NCI-H2227 treated with DMSO at 0.1 percent for 48 hours (cell line): ENCODE results near the gene MSLN.
"Not testable (repeated sequence)": the region's sequence is repeated elsewhere in the genome, so short reads cannot be mapped to it uniquely, and the experiment has no call there.

Experiments used
- DNase-seq: peaks from one replicate; lab custom pipeline; 2025; lab: John Stamatoyannopoulos, UW

Gene MSLN

GRCh38 chr16:760065-760464 lies 469 bp upstream of the MSLN start:
- DNase-seq = no peak

GRCh38 chr16:761625-762513 lies 1.3 kb downstream of the MSLN start:
- DNase-seq = no peak

GRCh38 chr16:762595-763268 lies 2.2 kb downstream of the MSLN start:
- no peak for DNase-seq

GRCh38 chr16:763369-764183 lies 3.0 kb downstream of the MSLN start:
- DNase-seq = no peak

DNA sequence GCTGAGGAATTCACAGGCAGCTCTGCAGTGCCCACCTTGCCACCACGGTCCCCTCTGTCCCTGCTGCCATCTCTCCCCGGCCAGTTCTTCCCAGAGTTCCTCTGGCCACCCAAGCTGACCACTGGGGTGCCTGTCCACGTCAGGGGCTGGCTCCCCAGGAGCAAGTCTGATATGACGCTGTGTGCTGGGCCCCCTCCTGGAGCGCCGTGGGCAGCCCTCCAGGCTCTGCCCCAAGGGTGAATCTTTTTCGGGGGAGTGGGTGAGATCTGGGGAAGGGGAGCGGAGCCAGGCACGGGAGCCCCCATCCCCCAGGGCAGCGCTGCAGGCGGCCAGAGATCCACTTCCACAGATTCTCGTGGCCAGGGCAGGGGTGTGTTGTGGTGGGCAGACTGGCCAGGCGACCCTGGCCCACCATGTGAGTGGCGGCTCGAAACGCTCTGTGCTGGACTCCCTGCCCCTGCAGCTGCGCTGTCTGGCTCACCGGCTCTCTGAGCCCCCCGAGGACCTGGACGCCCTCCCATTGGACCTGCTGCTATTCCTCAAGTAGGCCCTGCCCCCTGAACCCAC lies 3.7 kb downstream of the MSLN start:
- DNase-seq = no peak

DNA sequence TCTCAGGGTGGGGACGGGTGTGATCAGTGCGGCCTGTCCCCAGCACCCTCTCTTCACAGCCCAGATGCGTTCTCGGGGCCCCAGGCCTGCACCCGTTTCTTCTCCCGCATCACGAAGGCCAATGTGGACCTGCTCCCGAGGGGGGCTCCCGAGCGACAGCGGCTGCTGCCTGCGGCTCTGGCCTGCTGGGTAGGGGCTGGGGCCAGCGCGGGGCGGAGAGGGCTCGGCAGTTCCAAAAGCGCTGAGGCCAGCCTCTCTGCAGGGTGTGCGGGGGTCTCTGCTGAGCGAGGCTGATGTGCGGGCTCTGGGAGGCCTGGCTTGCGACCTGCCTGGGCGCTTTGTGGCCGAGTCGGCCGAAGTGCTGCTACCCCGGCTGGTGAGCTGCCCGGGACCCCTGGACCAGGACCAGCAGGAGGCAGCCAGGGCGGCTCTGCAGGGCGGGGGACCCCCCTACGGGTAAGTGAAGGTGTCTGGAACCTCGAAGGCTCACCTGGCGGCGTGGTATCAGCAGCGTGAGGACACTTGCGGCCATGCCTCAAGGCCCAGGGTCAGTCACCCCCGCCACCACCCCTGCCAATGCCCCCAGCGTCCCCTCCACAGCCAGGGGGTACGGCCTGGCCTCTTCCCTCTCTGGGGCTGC lies 4.4 kb downstream of the MSLN start:
- no peak for DNase-seq

- DNase-seq = no peak
Observed at GRCh38 chr16:765488-765865, 4.9 kb downstream of the MSLN start.

- no peak for DNase-seq
Observed at GRCh38 chr16:766008-766819, 5.7 kb downstream of the MSLN start.

GRCh38 chr16:766820-767640 lies 6.5 kb downstream of the MSLN start:
- DNase-seq = no peak

DNA sequence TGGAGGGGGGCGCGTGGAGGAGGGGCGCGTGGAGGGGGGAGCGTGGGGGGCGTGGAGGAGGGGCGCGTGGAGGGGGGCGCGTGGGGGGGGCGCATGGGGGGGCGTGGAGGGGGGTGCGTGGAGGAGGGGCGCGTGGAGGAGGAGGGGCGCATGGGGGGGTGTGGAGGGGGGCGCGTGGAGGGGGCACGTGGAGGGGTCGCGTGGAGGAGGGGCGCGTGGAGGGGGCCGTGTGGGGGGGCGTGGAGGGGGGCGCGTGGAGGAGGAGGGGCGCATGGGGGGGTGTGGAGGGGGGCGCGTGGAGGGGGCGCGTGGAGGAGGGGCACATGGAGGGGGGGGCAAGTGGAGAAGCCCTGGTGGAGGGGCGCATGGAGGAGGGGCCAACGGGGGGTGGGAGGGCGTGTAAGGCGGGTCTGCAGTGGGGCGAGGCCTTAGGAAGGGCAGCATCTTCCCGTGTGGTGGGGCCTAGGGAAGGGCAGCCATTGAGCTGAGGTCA lies 7.3 kb downstream of the MSLN start:
- DNase-seq = no peak

- no peak for DNase-seq
Observed at GRCh38 chr16:768428-768827, 7.9 kb downstream of the MSLN start.

GRCh38 chr16:769184-769784 lies 8.8 kb downstream of the MSLN start:
- no peak for DNase-seq

DNA sequence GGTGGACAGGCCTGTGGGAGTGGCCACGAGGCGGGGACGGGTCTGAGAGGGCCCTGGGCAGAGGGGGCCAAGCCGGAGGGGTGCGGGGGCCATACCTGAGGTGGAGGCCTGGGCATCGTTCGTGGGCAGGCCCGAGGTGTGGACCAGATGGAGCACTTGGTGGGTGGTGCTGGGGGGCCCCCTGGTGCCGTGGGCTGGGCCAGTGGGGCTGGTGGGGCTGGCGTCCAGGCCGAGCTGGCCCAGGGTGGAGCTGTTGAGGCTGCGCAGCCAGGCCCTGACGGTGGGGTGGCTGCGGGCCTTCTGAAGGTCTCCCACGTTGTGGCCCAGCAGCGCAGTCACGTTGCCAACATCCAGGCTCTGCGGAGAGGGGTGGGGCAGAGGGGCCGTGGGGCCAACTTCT lies 9.4 kb downstream of the MSLN start:
- no peak for DNase-seq

- no peak for DNase-seq
Observed at GRCh38 chr16:770411-770810, 9.9 kb downstream of the MSLN start.

DNA sequence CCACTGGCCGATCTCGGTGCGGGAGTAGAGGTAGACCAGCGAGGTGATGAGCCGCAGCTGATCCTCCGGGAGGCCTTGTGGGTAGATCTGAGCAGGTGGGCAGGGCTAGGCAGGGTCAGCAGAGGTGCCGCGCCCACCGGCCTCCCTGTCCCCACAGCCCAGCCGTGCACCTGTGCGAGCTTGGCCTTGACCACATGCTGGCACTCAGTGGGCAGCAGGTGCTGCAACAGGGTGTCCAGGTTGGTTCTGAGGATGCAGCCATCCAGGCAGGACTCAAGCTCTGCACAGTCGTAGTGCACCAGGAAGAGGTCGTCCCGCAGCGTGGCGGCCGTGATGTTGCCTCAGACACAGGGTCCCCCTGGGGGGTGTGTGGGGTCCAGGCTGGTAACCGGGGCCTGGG lies 12.4 kb downstream of the MSLN start:
- DNase-seq = no peak

- no peak for DNase-seq
Observed at GRCh38 chr16:774086-775001, 13.8 kb downstream of the MSLN start.

GRCh38 chr16:775236-775796 lies 14.8 kb downstream of the MSLN start:
- DNase-seq = no peak

DNA sequence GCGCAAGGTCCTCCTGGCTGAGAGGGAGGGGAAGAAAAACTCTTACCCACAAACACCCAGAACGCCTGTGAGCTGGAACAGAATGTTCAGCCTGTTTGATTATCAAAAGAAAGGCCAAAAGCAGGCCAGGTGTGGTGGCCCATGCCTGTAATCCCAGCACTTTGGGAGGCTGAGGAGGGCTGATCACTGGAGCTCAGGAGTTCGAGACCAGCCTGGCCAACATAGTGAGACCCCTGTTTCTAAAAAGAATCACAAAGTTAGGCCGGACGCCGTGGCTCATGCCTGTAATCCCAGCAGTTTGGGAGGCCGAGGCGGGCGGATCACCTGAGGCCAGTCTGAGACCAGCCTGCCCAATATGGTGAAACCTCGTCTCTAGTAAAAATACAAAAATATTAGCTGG lies 15.8 kb downstream of the MSLN start:
- DNase-seq = not testable (repeated sequence)
